Right lobe of liver (tissue), 4 donors: ENCODE results near the gene ZACN.

Experiments
- POLR2A ChIP-seq: fragments of 450-650 bp; IDR thresholded peaks from one replicate; pipeline ENCODE4 v1.6.1; 2017; ENCODE audit warnings: antibody characterized with exemption, mild to moderate bottlenecking
- TF ChIP-seq, protein P1 (sequence below), 4 donors: fragments of 200-600 bp in 3 of 4; fragments of 450-650 bp in 1 of 4; IDR thresholded peaks; one replicate each; pipeline versions ENCODE4 v1.5.1 to v1.8.0; 2016 to 2022; ENCODE audit warnings: antibody characterized with exemption in 4 of 4, mild to moderate bottlenecking in 2 of 4
- donor health status: DM: no; HTN: no; CAD: no.
- donor health status: DM: no; HTN: no; CAD: no.
- donor health status: DM: no; HTN: yes; CAD: no.

DNA sequence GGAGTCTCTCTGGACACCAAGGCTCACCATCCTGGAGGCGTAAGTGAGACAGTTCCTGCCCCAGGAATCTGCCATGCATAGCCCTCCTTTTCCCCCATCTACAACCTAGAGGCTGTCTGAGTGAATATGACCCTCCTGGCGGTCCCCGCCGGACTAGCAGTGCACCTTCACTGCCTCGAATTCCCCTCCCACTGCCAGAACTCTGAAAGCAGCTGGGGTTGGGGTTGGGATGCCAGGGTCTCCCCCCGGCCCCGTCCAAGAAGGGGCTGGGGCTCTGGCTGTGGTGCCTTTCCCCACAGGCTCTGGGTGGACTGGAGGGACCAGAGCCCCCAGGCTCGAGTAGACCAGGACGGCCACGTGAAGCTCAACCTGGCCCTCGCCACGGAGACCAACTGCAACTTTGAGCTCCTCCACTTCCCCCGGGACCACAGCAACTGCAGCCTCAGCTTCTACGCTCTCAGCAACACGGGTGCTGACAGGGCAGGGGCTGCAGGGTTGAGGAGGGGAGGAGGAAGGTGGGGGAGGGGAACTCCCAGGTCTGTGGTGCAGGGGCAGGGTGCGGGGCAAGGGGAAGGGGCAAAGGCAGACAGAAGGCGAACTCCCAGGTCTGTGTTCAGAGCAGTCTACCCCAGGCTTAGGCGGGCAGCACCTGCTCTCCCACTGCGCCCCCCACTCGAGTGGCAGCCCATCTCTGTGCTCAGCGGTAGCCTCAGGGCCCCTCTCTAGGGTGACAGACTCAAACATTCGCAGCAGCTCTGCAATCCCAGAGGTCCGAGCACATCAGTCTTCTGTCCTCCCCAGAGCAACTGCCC, 1.2 kb downstream of the ZACN start:
- TF ChIP-seq, protein P1, sequence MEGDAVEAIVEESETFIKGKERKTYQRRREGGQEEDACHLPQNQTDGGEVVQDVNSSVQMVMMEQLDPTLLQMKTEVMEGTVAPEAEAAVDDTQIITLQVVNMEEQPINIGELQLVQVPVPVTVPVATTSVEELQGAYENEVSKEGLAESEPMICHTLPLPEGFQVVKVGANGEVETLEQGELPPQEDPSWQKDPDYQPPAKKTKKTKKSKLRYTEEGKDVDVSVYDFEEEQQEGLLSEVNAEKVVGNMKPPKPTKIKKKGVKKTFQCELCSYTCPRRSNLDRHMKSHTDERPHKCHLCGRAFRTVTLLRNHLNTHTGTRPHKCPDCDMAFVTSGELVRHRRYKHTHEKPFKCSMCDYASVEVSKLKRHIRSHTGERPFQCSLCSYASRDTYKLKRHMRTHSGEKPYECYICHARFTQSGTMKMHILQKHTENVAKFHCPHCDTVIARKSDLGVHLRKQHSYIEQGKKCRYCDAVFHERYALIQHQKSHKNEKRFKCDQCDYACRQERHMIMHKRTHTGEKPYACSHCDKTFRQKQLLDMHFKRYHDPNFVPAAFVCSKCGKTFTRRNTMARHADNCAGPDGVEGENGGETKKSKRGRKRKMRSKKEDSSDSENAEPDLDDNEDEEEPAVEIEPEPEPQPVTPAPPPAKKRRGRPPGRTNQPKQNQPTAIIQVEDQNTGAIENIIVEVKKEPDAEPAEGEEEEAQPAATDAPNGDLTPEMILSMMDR (IDR thresholded peaks at IDR 0.05): no peak
- TF ChIP-seq POLR2A: no peak
